HepG2 (cell line): Measurements from ENCODE around the gene KCNQ1OT1. TPM values are rescaled to one million over a fixed set of nuclear protein-coding genes. Genes with fewer than 3 reads are reported as not detected.
A peak's percentile ranks its signal among the peaks of the same experiment; 100 is the strongest.

Source experiments
- ATAC-seq: fragments of 200-7000 bp; cut with Tn5 transposase; 3 replicates; pipeline ENCODE4 v1.9.1; 2020; ENCODE audit warnings: mild to moderate bottlenecking, moderate library complexity
- BruUV-seq: library from RNA; stranded (reverse); fragments of 400-500 nt; replicated peaks from 2 replicates; lab custom pipeline; 2021; lab: Mats Ljungman, UMichigan
- CTCF ChIA-PET: fragments of 300-600 bp; formaldehyde crosslinking; extraction: SDS; loops from one replicate; lab custom pipeline; 2021; ENCODE audit warnings: low total read pairs, inconsistent platforms, low intra/inter-chr PET ratio; lab: Yijun Ruan, JAX
- POLR2A ChIA-PET: fragments of 350-600 bp; sonication (Branson Sonifier 250); formaldehyde crosslinking; loops from one replicate; lab custom pipeline; 2020; ENCODE audit warnings: antibody characterized with exemption, inconsistent platforms; lab: Yijun Ruan, JAX
- DNase-seq: peaks from one replicate; pipeline ENCODE4 v3.0.0-alpha.2; 2015; ENCODE audit warnings: low spot score
- FAIRE-seq: peaks from 3 replicates; lab custom pipeline; 2011; peaks lifted over from hg19 to GRCh38; lab: Jason Lieb, UNC
- H2AFZ ChIP-seq: one replicate; pipeline ENCODE4 v1.6.1; 2011; ENCODE audit warnings: low read length, inconsistent platforms
- H3K27ac ChIP-seq: fragments of 300-600 bp; 3 replicates; pipeline ENCODE4 v1.8.0; 2011; ENCODE audit warnings: mixed run types, mild to moderate bottlenecking, mixed read lengths, low read length, inconsistent platforms; ENCODE audit not compliant: insufficient read depth; ENCODE audit errors: extremely low read length
- H3K27me3 ChIP-seq, 2 experiments: fragments of 200-600 bp in 1 of 2; 2 replicates in 1 of 2; 3 replicates in 1 of 2; pipeline versions ENCODE4 v1.6.0 to v1.8.0; 2011; ENCODE audit warnings: low read length in 2 of 2, mild to moderate bottlenecking in 2 of 2, moderate library complexity in 2 of 2, inconsistent platforms in 1 of 2; ENCODE audit not compliant: insufficient read depth in 2 of 2, control insufficient read depth in 1 of 2
- H3K36me3 ChIP-seq, 2 experiments: fragments of 200-600 bp in 1 of 2; replicated peaks in 1 of 2; 2 replicates in 1 of 2; 3 replicates in 1 of 2; pipeline versions ENCODE4 v1.5.1 to v1.8.0; 2011; ENCODE audit warnings: low read length in 2 of 2, inconsistent platforms in 1 of 2; ENCODE audit not compliant: insufficient read depth in 2 of 2, control insufficient read depth in 1 of 2
- H3K4me1 ChIP-seq: 2 replicates; pipeline ENCODE4 v1.5.1; 2012; ENCODE audit warnings: low read length, inconsistent platforms; ENCODE audit not compliant: insufficient read depth
- H3K4me2 ChIP-seq: 2 replicates; pipeline ENCODE4 v1.6.0; 2011; ENCODE audit warnings: low read depth, low read length, inconsistent platforms
- H3K4me3 ChIP-seq, 3 experiments: fragments of 200-600 bp in 1 of 3; sonication (generic), shearing (Covaris generic) in 1 of 3; replicated peaks in 1 of 3; 2 replicates each; pipeline ENCODE4 v1.5.1; 2011 to 2016; ENCODE audit warnings: low read length in 3 of 3, inconsistent platforms in 2 of 3, low read depth in 2 of 3, mild to moderate bottlenecking in 2 of 3, control low read depth in 1 of 3, mixed read lengths in 1 of 3; ENCODE audit not compliant: insufficient read depth in 1 of 3
- H3K79me2 ChIP-seq: one replicate; pipeline ENCODE4 v1.6.1; 2011; ENCODE audit warnings: low read length, inconsistent platforms; ENCODE audit not compliant: insufficient read depth
- H3K9ac ChIP-seq: 2 replicates; pipeline ENCODE4 v1.6.0; 2011; ENCODE audit warnings: mild to moderate bottlenecking, low read depth, low read length, inconsistent platforms; ENCODE audit not compliant: insufficient read depth
- H3K9me3 ChIP-seq: 2 replicates; pipeline ENCODE4 v1.5.1; 2012; ENCODE audit warnings: mild to moderate bottlenecking, low read length
- H4K20me1 ChIP-seq: 2 replicates; pipeline ENCODE4 v1.6.0; 2011; ENCODE audit warnings: inconsistent platforms, mild to moderate bottlenecking, low read length, moderate library complexity; ENCODE audit not compliant: insufficient read depth
- BORCS8-MEF2B ChIP-seq: sonication (generic); formaldehyde crosslinking; IDR thresholded peaks from 2 replicates; pipeline ENCODE4 v1.8.0; 2022; ENCODE audit warnings: mild to moderate bottlenecking, missing genetic modification reagents
- HOXA5 ChIP-seq: sonication (generic); formaldehyde crosslinking; IDR thresholded peaks from 2 replicates; pipeline ENCODE4 v1.4.0; 2020; ENCODE audit warnings: missing genetic modification reagents
- LCORL ChIP-seq, 2 experiments: fragments of 450-650 bp in 1 of 2; sonication (generic) in 1 of 2; formaldehyde crosslinking in 1 of 2; IDR thresholded peaks; 2 replicates each; pipeline versions ENCODE4 v1.5.0 to v1.6.1; 2017 to 2020; ENCODE audit warnings: antibody characterized with exemption in 1 of 2, missing genetic modification reagents in 1 of 2
- REL ChIP-seq: sonication (generic); formaldehyde crosslinking; conservative IDR thresholded peaks from 2 replicates; pipeline ENCODE4 v1.8.0; 2022; ENCODE audit warnings: mild to moderate bottlenecking, missing genetic modification reagents, moderate library complexity
- WGBS: methylation state at CpG from one replicate; pipeline ENCODE4 v1.1.6; 2017; ENCODE audit warnings: low lambda C conversion rate; 5-methylcytosine and 5-hydroxymethylcytosine counted together
- in situ Hi-C: cut with HindIII; loops from 2 replicates; pipeline ENCODE4 v1.10.0; 2017; ENCODE audit warnings: low pct_unique_long_range_greater_than_20kb; ENCODE audit not compliant: extremely low pct_ligation_motif_present
- intact Hi-C: fragments of 100-400 bp; cut with micrococcal nuclease; formaldehyde crosslinking; loops from one replicate; pipeline ENCODE4 v1.10.0; 2022; ENCODE audit not compliant: unreplicated experiment
- polyA plus RNA-seq, 8 experiments: library from polyadenylated mRNA; depleted of rRNA in 3 of 8; stranded (reverse) in 7 of 8; unstranded in 1 of 8; fragments of >200 nt; fragmentation: Illumina TruSeq in 4 of 8; extraction: Trizol in 4 of 8; gene quantifications; 2 replicates each; pipeline versions ENCODE4 v1.2.1 to v1.2.3, GENCODE V29; 2011 to 2016; ENCODE audit warnings: low read depth in 4 of 8, missing spikeins in 1 of 8, mixed read lengths in 1 of 8; ENCODE audit not compliant: insufficient read depth in 1 of 8
- total RNA-seq, 5 experiments: library from RNA; depleted of rRNA; stranded (reverse); fragments of >200 nt; fragmentation: Illumina TruSeq; extraction: Trizol; gene quantifications; 2 replicates each; pipeline ENCODE4 v1.2.3, GENCODE V29; 2016; ENCODE audit warnings: low read depth in 1 of 5
- TF ChIP-seq, protein P1 (sequence below): sonication (generic); formaldehyde crosslinking; IDR thresholded peaks from 2 replicates; pipeline ENCODE4 v1.5.1; 2020; ENCODE audit warnings: mild to moderate bottlenecking, missing genetic modification reagents, borderline replicate concordance
- TF ChIP-seq, protein P2 (sequence below): sonication (generic); formaldehyde crosslinking; IDR thresholded peaks from 2 replicates; pipeline ENCODE4 v1.9.0; 2022; ENCODE audit warnings: missing genetic modification reagents, mild to moderate bottlenecking, borderline replicate concordance

The KCNQ1OT1 gene
- total and polyA plus RNA-seq, 2 of the 13 experiments (the other 11 are each of a cell fraction or from before 2014, with no cell fraction given) = 1.3 to 18.9 TPM

DNA sequence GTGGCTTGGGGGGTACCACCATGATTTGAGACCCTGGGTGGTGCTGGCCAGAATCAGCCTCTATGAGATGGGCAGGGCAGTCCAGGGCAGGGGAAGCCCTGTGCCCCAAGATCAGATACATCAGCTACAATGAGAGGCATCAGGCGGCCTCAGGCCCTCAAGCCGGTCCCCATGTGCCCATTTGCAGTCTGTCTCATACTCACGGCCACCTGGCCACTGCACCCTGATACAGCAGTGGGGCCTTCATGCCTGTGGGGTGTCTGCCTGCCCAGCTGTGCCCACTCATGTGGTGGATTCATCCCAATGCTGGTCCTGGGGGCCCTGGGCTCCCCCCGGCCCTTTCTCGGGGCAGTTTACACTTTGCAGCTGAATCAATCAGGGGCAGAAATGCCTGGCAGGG, 42.4 kb upstream of the KCNQ1OT1 start:
- no peak overlapping the region for H3K27ac ChIP-seq
- no peaks in the 10 kb centered on the region for H4K20me1 ChIP-seq
- no TSS peak for BruUV-seq
- H3K9ac ChIP-seq = no peak overlapping the region
- no peaks in the 10 kb centered on the region for H3K79me2 ChIP-seq
- CTCF ChIA-PET = no interaction called here
- 0% methylated on average over 4 of the region's 5 CpGs for WGBS
- peaks cover 60% of the 10 kb centered on the region for H3K4me1 ChIP-seq
- H3K4me2 ChIP-seq = peak overlapping the region; percentile 70
- ATAC-seq = peak; percentile 4; the same call in 2 of the 3 replicates
- H3K4me3 ChIP-seq = peak overlapping the region in 1 of 3 experiments; percentile 40; a peak in 1 of 6 replicates
- DNase-seq = no peak
- POLR2A ChIA-PET = interaction anchor here (0.6 to 4.8 kb wide), 4 partner anchors 10 to 110 kb away, joined by 3 to 90 read pairs (median 16); partner anchors contain the start of gene KCNQ1OT1
- H3K9me3 ChIP-seq = no peaks in the 10 kb centered on the region
- no peak for FAIRE-seq
- intact Hi-C loops (no loop called here), in situ Hi-C loops (loop anchor here (25.0 kb wide), 1 partner anchor 530 kb away; no protein-coding TSS in a partner anchor)
- TF ChIP-seq REL (CRISPR knock-in tag) = no peak
- TF ChIP-seq, protein P1, sequence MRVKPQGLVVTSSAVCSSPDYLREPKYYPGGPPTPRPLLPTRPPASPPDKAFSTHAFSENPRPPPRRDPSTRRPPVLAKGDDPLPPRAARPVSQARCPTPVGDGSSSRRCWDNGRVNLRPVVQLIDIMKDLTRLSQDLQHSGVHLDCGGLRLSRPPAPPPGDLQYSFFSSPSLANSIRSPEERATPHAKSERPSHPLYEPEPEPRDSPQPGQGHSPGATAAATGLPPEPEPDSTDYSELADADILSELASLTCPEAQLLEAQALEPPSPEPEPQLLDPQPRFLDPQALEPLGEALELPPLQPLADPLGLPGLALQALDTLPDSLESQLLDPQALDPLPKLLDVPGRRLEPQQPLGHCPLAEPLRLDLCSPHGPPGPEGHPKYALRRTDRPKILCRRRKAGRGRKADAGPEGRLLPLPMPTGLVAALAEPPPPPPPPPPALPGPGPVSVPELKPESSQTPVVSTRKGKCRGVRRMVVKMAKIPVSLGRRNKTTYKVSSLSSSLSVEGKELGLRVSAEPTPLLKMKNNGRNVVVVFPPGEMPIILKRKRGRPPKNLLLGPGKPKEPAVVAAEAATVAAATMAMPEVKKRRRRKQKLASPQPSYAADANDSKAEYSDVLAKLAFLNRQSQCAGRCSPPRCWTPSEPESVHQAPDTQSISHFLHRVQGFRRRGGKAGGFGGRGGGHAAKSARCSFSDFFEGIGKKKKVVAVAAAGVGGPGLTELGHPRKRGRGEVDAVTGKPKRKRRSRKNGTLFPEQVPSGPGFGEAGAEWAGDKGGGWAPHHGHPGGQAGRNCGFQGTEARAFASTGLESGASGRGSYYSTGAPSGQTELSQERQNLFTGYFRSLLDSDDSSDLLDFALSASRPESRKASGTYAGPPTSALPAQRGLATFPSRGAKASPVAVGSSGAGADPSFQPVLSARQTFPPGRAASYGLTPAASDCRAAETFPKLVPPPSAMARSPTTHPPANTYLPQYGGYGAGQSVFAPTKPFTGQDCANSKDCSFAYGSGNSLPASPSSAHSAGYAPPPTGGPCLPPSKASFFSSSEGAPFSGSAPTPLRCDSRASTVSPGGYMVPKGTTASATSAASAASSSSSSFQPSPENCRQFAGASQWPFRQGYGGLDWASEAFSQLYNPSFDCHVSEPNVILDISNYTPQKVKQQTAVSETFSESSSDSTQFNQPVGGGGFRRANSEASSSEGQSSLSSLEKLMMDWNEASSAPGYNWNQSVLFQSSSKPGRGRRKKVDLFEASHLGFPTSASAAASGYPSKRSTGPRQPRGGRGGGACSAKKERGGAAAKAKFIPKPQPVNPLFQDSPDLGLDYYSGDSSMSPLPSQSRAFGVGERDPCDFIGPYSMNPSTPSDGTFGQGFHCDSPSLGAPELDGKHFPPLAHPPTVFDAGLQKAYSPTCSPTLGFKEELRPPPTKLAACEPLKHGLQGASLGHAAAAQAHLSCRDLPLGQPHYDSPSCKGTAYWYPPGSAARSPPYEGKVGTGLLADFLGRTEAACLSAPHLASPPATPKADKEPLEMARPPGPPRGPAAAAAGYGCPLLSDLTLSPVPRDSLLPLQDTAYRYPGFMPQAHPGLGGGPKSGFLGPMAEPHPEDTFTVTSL (CRISPR knock-in tag) = no peak
- 0 out of 2 replicates have a peak, but pooled peaks have one; percentile 22 for TF ChIP-seq BORCS8-MEF2B (CRISPR knock-in tag)
- TF ChIP-seq HOXA5 (CRISPR knock-in tag) = no peak
- TF ChIP-seq, protein P2, sequence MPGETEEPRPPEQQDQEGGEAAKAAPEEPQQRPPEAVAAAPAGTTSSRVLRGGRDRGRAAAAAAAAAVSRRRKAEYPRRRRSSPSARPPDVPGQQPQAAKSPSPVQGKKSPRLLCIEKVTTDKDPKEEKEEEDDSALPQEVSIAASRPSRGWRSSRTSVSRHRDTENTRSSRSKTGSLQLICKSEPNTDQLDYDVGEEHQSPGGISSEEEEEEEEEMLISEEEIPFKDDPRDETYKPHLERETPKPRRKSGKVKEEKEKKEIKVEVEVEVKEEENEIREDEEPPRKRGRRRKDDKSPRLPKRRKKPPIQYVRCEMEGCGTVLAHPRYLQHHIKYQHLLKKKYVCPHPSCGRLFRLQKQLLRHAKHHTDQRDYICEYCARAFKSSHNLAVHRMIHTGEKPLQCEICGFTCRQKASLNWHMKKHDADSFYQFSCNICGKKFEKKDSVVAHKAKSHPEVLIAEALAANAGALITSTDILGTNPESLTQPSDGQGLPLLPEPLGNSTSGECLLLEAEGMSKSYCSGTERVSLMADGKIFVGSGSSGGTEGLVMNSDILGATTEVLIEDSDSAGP (CRISPR knock-in tag) = 0 out of 2 replicates have a peak, but pooled peaks have one; percentile 41
- TF ChIP-seq LCORL (IDR thresholded peaks at IDR 0.05) = no peak
- TF ChIP-seq LCORL (CRISPR knock-in tag; IDR thresholded peaks at IDR 0.05) = no peak
- H3K36me3 ChIP-seq = no peaks in the 10 kb centered on the region
- H2AFZ ChIP-seq = no peak overlapping the region
- H3K27me3 ChIP-seq = peaks cover 10 to 49% of the 10 kb centered on the region in 2 experiments; a peak in 4 of 5 replicates
